NB4 (cell line): ENCODE results near the gene RIPK4.

Experiments
- DNase-seq: peaks from one replicate; pipeline ENCODE4 v3.0.0; 2010; ENCODE audit warnings: low read depth
- H3K4me3 ChIP-seq: one replicate; pipeline ENCODE4 v1.5.1; 2011; ENCODE audit warnings: mild to moderate bottlenecking, low read depth, low read length, moderate library complexity
- CTCF ChIP-seq: IDR thresholded peaks from one replicate; pipeline ENCODE4 v1.5.1; 2012; ENCODE audit warnings: low read depth, low read length
- MYC ChIP-seq: IDR thresholded peaks from 2 replicates; pipeline ENCODE4 v1.6.1; 2011; ENCODE audit warnings: low read depth, low read length
- POLR2A ChIP-seq: IDR thresholded peaks from 2 replicates; pipeline ENCODE4 v1.6.1; 2011; ENCODE audit warnings: mild to moderate bottlenecking; ENCODE audit not compliant: insufficient read length; ENCODE audit errors: extremely low read depth
- TF ChIP-seq, protein P1 (sequence below): IDR thresholded peaks from 2 replicates; pipeline ENCODE4 v1.6.1; 2011; ENCODE audit warnings: low read depth, low read length

RIPK4 gene

GRCh38 chr21:41803316-41803715 lies 36.5 kb upstream of the RIPK4 start:
- TF ChIP-seq POLR2A (no peak), CTCF (no peak), MYC (no peak)
- TF ChIP-seq, protein P1, sequence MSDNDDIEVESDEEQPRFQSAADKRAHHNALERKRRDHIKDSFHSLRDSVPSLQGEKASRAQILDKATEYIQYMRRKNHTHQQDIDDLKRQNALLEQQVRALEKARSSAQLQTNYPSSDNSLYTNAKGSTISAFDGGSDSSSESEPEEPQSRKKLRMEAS: no peak
- H3K4me3 ChIP-seq: no peak overlapping the region
- no peak for DNase-seq

DNA sequence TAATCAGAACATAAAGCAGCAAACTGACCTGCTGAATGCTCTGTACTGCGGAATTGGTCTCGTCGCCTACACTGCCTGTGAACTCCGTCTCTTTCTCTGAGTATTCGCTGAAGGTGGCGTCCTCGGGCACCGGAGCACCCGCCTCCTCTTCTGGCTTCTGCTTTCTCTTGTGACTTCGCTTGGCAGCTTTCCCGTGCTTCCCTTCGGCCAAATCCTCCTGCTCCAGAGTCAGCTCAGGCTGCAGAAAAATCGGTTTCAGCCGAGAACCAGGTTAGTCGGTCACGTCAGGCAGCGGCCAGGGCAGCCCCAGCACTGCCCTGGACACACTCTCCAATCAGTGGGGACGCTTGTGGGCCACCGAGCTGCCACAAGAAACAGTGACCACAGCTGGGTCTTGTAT lies 35.8 kb upstream of the RIPK4 start:
- TF ChIP-seq POLR2A (no peak), MYC (no peak), CTCF (no peak)
- TF ChIP-seq, protein P1: no peak
- no peak for DNase-seq
- H3K4me3 ChIP-seq: no peak overlapping the region

GRCh38 chr21:41802198-41802584 lies 35.3 kb upstream of the RIPK4 start:
- DNase-seq: no peak
- no peak overlapping the region for H3K4me3 ChIP-seq
- TF ChIP-seq POLR2A: no peak
- TF ChIP-seq, protein P1: no peak
- TF ChIP-seq CTCF: no peak
- TF ChIP-seq MYC: no peak

- no peak for TF ChIP-seq CTCF
- TF ChIP-seq, protein P1: no peak
- TF ChIP-seq POLR2A: no peak
- TF ChIP-seq MYC: no peak
- H3K4me3 ChIP-seq: no peak overlapping the region
- DNase-seq: no peak
Observed at GRCh38 chr21:41801321-41802197, 34.7 kb upstream of the RIPK4 start.

DNA sequence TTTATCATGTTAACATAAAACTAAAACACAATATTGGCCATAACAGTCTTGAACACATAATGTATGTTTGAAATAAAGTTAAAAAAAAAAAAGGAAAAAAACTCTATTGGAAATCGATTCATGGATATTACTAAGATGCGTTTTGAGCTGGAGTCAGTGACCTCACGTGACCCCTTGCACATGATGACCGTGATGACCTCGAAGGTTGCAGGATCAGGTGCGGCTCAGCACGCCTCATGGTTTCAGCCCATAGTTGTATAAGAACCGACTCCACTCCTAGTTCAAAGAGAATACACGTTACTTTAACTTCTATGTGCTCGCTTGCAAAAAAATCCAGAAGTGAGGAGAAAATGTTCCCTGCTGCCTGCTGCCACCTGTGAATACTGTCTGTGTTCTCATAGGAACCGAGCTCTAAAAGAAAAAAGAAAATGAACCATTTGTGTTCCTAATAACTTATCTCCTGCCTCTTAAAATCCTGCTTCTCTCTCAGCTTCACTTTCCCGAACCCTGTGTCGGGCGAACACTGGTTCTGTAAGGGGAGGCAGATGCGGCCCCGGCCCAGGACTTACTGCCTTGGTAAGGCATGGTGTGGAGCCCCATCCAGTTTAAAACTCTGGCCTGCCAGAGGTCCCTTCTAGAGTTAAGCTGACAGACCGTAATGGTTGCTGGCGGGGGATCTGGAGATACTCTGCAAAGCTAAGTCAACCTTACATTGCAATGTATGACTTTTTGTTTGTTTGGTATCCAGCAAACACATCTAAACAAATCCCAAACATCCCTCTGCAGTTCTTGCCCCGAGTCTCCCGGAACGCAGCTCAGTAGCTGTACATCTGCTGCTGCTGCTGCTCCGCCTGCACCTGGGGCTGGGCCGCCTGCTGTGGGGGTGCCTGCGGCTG lies 33.8 kb upstream of the RIPK4 start:
- TF ChIP-seq MYC (no peak), CTCF (no peak), POLR2A (no peak)
- TF ChIP-seq, protein P1: no peak
- DNase-seq: no peak
- no peak overlapping the region for H3K4me3 ChIP-seq
